Keratinocyte (primary cell): ENCODE measurements around the gene RNF115. TPM values are rescaled to one million over a fixed set of nuclear protein-coding genes. Genes with fewer than 3 reads are reported as not detected.

Experiments
- DNase-seq: peaks from one replicate; pipeline ENCODE4 v3.0.0-alpha.2; 2011; ENCODE audit warnings: low read depth, missing footprints, low spot score
- FAIRE-seq: peaks from 2 replicates; lab custom pipeline; 2011; peaks lifted over from hg19 to GRCh38; lab: Jason Lieb, UNC
- H2AFZ ChIP-seq: 2 replicates; pipeline ENCODE4 v1.6.0; 2012; ENCODE audit warnings: low read length, control low read depth, inconsistent platforms; ENCODE audit not compliant: control insufficient read depth
- H3K27ac ChIP-seq: 2 replicates; pipeline ENCODE4 v1.5.1; 2011; ENCODE audit warnings: low read length; ENCODE audit not compliant: control insufficient read depth, insufficient read depth
- H3K27me3 ChIP-seq: 3 replicates; pipeline ENCODE4 v1.6.0; 2011; ENCODE audit warnings: low read length; ENCODE audit not compliant: control insufficient read depth, insufficient read depth; ENCODE audit errors: extremely low read depth
- H3K36me3 ChIP-seq, 2 experiments: 2 replicates in 1 of 2; 3 replicates in 1 of 2; pipeline ENCODE4 v1.5.1; 2011; ENCODE audit warnings: low read length in 2 of 2, mild to moderate bottlenecking in 1 of 2; ENCODE audit not compliant: control insufficient read depth in 2 of 2, insufficient read depth in 2 of 2; ENCODE audit errors: extremely low read depth in 1 of 2
- H3K4me1 ChIP-seq: 3 replicates; pipeline ENCODE4 v1.5.1; 2011; ENCODE audit warnings: low read length; ENCODE audit not compliant: control insufficient read depth, insufficient read depth; ENCODE audit errors: extremely low read depth
- H3K4me2 ChIP-seq: 3 replicates; pipeline ENCODE4 v1.6.0; 2011; ENCODE audit warnings: low read depth, low read length; ENCODE audit not compliant: control insufficient read depth, insufficient read depth; ENCODE audit errors: extremely low read depth
- H3K4me3 ChIP-seq, 3 experiments: fragments of 200-600 bp in 1 of 3; sonication (generic) in 1 of 3; 2 replicates in 2 of 3; 3 replicates in 1 of 3; pipeline ENCODE4 v1.5.1; 2011 to 2016; ENCODE audit warnings: low read length in 3 of 3, mild to moderate bottlenecking in 3 of 3, control low read depth in 2 of 3, inconsistent platforms in 1 of 3, low read depth in 1 of 3, mixed read lengths in 1 of 3, mixed run types in 1 of 3, moderate library complexity in 1 of 3; ENCODE audit not compliant: control insufficient read depth in 2 of 3, insufficient read depth in 2 of 3; ENCODE audit errors: extremely low read depth in 1 of 3
- H3K79me2 ChIP-seq: 2 replicates; pipeline ENCODE4 v1.6.0; 2012; ENCODE audit warnings: low read length; ENCODE audit not compliant: control insufficient read depth, insufficient read depth
- H3K9ac ChIP-seq: 3 replicates; pipeline ENCODE4 v1.6.0; 2011; ENCODE audit warnings: low read length; ENCODE audit not compliant: control insufficient read depth, insufficient read depth; ENCODE audit errors: extremely low read depth
- H3K9me1 ChIP-seq: 3 replicates; pipeline ENCODE4 v1.6.0; 2011; ENCODE audit warnings: low read length; ENCODE audit not compliant: control insufficient read depth, insufficient read depth; ENCODE audit errors: extremely low read depth
- H3K9me3 ChIP-seq: 2 replicates; pipeline ENCODE4 v1.5.1; 2012; ENCODE audit warnings: low read depth, low read length; ENCODE audit not compliant: control insufficient read depth
- H4K20me1 ChIP-seq: 3 replicates; pipeline ENCODE4 v1.6.0; 2011; ENCODE audit warnings: low read length; ENCODE audit not compliant: control insufficient read depth, insufficient read depth; ENCODE audit errors: extremely low read depth
- EZH2 ChIP-seq: IDR thresholded peaks from one replicate; pipeline ENCODE4 v1.6.1; 2012; ENCODE audit warnings: inconsistent platforms, mild to moderate bottlenecking, low read length, moderate library complexity
- dilution Hi-C: fragments of 300-500 bp; cut with MboI; formaldehyde crosslinking; loops from one replicate; pipeline ENCODE4 v1.7.0; 2020; ENCODE audit warnings: low sequenced_read_pairs; ENCODE audit not compliant: extremely low pct_ligation_motif_present
- polyA plus RNA-seq, 5 experiments: library from polyadenylated mRNA; depleted of rRNA in 3 of 5; stranded (reverse) in 3 of 5; stranded (forward) in 1 of 5; unstranded in 1 of 5; fragments of >200 nt; gene quantifications; 1 replicate in 1 of 5; 2 replicates in 3 of 5; 3 replicates in 1 of 5; pipeline versions ENCODE4 v1.2.1 to v1.2.3, GENCODE V29; 2011 to 2012; ENCODE audit warnings: missing spikeins in 2 of 5, low read depth in 1 of 5, low replicate concordance in 1 of 5
- TF ChIP-seq, protein P1 (sequence below), 3 experiments: IDR thresholded peaks in 1 of 3; conservative IDR thresholded peaks in 1 of 3; optimal IDR thresholded peaks in 1 of 3; 2 replicates in 2 of 3; 3 replicates in 1 of 3; pipeline versions ENCODE3 to v1.5.1; 2011; ENCODE audit warnings: low read length in 3 of 3, mild to moderate bottlenecking in 3 of 3, moderate library complexity in 2 of 3, control low read depth in 1 of 3, inconsistent platforms in 1 of 3; ENCODE audit not compliant: insufficient read depth in 2 of 3; ENCODE audit errors: extremely low read depth in 1 of 3

RNF115 gene
- polyA plus RNA-seq, 1 donor (not counting 4 experiments of a cell fraction or from before 2014, with no cell fraction given), result 10.1 TPM

- Histone ChIP-seq H3K4me1 (peaks cover 11% of the 10 kb centered on the region), H3K9me3 (no peaks in the 10 kb centered on the region), H3K27me3 (no peaks in the 10 kb centered on the region), H3K9me1 (peaks cover 4% of the 10 kb centered on the region), H3K36me3 (peaks cover 3 to 10% of the 10 kb centered on the region in 2 experiments), H3K27ac (peak overlapping the region; percentile 17), H2AFZ (no peak overlapping the region), H4K20me1 (no peaks in the 10 kb centered on the region), H3K4me3 (no peak overlapping the region), H3K4me2 (peak overlapping the region; percentile 27), H3K79me2 (no peaks in the 10 kb centered on the region), H3K9ac (no peak overlapping the region)
- FAIRE-seq (peak; percentile 82), DNase-seq (no peak)
- TF ChIP-seq, protein P1, sequence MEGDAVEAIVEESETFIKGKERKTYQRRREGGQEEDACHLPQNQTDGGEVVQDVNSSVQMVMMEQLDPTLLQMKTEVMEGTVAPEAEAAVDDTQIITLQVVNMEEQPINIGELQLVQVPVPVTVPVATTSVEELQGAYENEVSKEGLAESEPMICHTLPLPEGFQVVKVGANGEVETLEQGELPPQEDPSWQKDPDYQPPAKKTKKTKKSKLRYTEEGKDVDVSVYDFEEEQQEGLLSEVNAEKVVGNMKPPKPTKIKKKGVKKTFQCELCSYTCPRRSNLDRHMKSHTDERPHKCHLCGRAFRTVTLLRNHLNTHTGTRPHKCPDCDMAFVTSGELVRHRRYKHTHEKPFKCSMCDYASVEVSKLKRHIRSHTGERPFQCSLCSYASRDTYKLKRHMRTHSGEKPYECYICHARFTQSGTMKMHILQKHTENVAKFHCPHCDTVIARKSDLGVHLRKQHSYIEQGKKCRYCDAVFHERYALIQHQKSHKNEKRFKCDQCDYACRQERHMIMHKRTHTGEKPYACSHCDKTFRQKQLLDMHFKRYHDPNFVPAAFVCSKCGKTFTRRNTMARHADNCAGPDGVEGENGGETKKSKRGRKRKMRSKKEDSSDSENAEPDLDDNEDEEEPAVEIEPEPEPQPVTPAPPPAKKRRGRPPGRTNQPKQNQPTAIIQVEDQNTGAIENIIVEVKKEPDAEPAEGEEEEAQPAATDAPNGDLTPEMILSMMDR (optimal IDR thresholded peaks at IDR 0.05 in 1 of 3, IDR thresholded peaks at IDR 0.05 in 1 of 3, conservative IDR thresholded peaks at IDR 0.05 in 1 of 3; ENCODE audit: extremely low read depth in 1 of 3, insufficient read depth in 2 of 3, low read length in 3 of 3), result no peak
- no peak for TF ChIP-seq EZH2
- dilution Hi-C loops, result no loop called here
Measured at GRCh38 chr1:145751491-145752037, 72.3 kb downstream of the RNF115 start.

DNA sequence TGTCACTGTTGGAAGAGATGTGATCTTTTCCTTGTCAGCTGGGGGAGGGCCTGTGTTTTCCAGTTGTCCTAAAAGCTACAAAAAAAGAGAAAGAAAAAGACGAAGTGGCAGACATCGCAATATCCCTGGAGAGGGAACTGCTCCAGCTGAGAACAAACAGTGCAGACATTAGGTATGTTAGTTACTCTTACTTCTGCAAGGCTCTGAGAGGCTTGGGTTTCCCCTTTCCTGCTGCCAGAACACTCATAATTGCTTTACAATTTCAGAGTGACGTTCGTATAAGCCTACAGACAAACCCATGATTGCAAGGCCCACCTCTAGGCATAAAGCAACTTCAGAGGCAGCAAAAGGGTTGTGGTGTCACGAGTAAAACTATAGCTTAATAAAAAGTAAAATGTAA, 73.5 kb downstream of the RNF115 start:
- H3K9me1 ChIP-seq, result peaks cover 4% of the 10 kb centered on the region
- no peaks in the 10 kb centered on the region for H3K9me3 ChIP-seq
- dilution Hi-C loops, result no loop called here
- H3K9ac ChIP-seq, result no peak overlapping the region
- H3K4me3 ChIP-seq, result no peak overlapping the region
- TF ChIP-seq, protein P1 (optimal IDR thresholded peaks at IDR 0.05 in 1 of 3, IDR thresholded peaks at IDR 0.05 in 1 of 3, conservative IDR thresholded peaks at IDR 0.05 in 1 of 3; ENCODE audit: extremely low read depth in 1 of 3, insufficient read depth in 2 of 3, low read length in 3 of 3), result no peak
- TF ChIP-seq EZH2, result no peak
- no peaks in the 10 kb centered on the region for H4K20me1 ChIP-seq
- H3K36me3 ChIP-seq, result peaks cover 7 to 10% of the 10 kb centered on the region in 2 experiments
- H3K27ac ChIP-seq, result no peak overlapping the region
- peak; percentile 43 for FAIRE-seq
- H3K4me2 ChIP-seq, result no peak overlapping the region
- no peaks in the 10 kb centered on the region for H3K27me3 ChIP-seq
- H3K4me1 ChIP-seq, result peaks cover 11% of the 10 kb centered on the region
- no peak overlapping the region for H2AFZ ChIP-seq
- no peak for DNase-seq
- no peaks in the 10 kb centered on the region for H3K79me2 ChIP-seq
